GM12878 (cell line): ENCODE measurements around the gene SIPA1. TPM values are rescaled to one million over a fixed set of nuclear protein-coding genes. Genes with fewer than 3 reads are reported as not detected.

ENCODE experiments used
- ATAC-seq: fragments of 200-7000 bp; cut with Tn5 transposase; 3 replicates; pipeline ENCODE4 v1.9.1; 2020; ENCODE audit warnings: mild to moderate bottlenecking, moderate library complexity
- BruUV-seq: library from RNA; stranded (reverse); fragments of 400-500 nt; replicated peaks from 2 replicates; lab custom pipeline; 2021; lab: Mats Ljungman, UMichigan
- CTCF ChIA-PET: fragments of 300-600 bp; sonication (Branson Sonifier 250); formaldehyde crosslinking; extraction: SDS; loops from one replicate; lab custom pipeline; 2021; ENCODE audit warnings: inconsistent platforms; lab: Yijun Ruan, JAX
- POLR2A ChIA-PET: fragments of 350-600 bp; formaldehyde crosslinking; extraction: SDS; loops from one replicate; lab custom pipeline; 2021; ENCODE audit warnings: inconsistent platforms; lab: Charles Lee
- RAD21 ChIA-PET: fragments of 300-600 bp; sonication (Branson Sonifier 250); formaldehyde crosslinking; loops from one replicate; lab custom pipeline; 2023; ENCODE audit warnings: antibody characterized with exemption; ENCODE audit not compliant: unreplicated experiment; lab: Charles Lee
- SMC1A ChIA-PET: fragments of 300-600 bp; sonication (Branson Sonifier 250); formaldehyde crosslinking; loops from one replicate; lab custom pipeline; 2023; ENCODE audit not compliant: unreplicated experiment, uncharacterized antibody; lab: Charles Lee
- DNase-seq: peaks from one replicate; pipeline ENCODE4 v3.0.0-alpha.2; 2011; ENCODE audit warnings: low read depth, low spot score
- FAIRE-seq: peaks from 3 replicates; lab custom pipeline; 2011; peaks lifted over from hg19 to GRCh38; lab: Jason Lieb, UNC
- H2AFZ ChIP-seq: 2 replicates; pipeline ENCODE4 v1.6.0; 2011; ENCODE audit warnings: low read depth, low read length, control low read depth; ENCODE audit not compliant: control insufficient read depth
- H3K27ac ChIP-seq: 2 replicates; pipeline ENCODE4 v1.5.1; 2011; ENCODE audit warnings: control low read depth; ENCODE audit not compliant: control insufficient read depth, insufficient read depth
- H3K27me3 ChIP-seq, 2 experiments: replicated peaks in 1 of 2; 2 replicates each; pipeline versions ENCODE4 v1.6.0 to v1.6.1; 2011; ENCODE audit warnings: low read length in 1 of 2; ENCODE audit not compliant: control insufficient read depth in 2 of 2, insufficient read depth in 2 of 2
- H3K36me3 ChIP-seq, 2 experiments: 2 replicates each; pipeline ENCODE4 v1.5.1; 2011; ENCODE audit warnings: low read length in 1 of 2; ENCODE audit not compliant: control insufficient read depth in 2 of 2, insufficient read depth in 2 of 2
- H3K4me1 ChIP-seq: 2 replicates; pipeline ENCODE4 v1.6.1; 2011; ENCODE audit warnings: mild to moderate bottlenecking, low read length, moderate library complexity, mixed read lengths; ENCODE audit not compliant: control insufficient read depth, insufficient read depth
- H3K4me2 ChIP-seq: 2 replicates; pipeline ENCODE4 v1.6.0; 2011; ENCODE audit warnings: control low read depth; ENCODE audit not compliant: control insufficient read depth, insufficient read depth
- H3K4me3 ChIP-seq: fragments of 200-600 bp; sonication (generic); 2 replicates; pipeline ENCODE4 v1.5.1; 2016
- H3K79me2 ChIP-seq: 2 replicates; pipeline ENCODE4 v1.6.0; 2011; ENCODE audit warnings: low read length; ENCODE audit not compliant: control insufficient read depth, insufficient read depth
- H3K9ac ChIP-seq: 2 replicates; pipeline ENCODE4 v1.8.0; 2011; ENCODE audit warnings: low read length, control low read depth, mixed read lengths; ENCODE audit not compliant: control insufficient read depth, insufficient read depth
- H3K9me3 ChIP-seq: replicated peaks from 3 replicates; pipeline ENCODE4 v1.5.1; 2011; ENCODE audit warnings: mild to moderate bottlenecking, low read length; ENCODE audit not compliant: control insufficient read depth, insufficient read depth
- H4K20me1 ChIP-seq: 2 replicates; pipeline ENCODE4 v1.6.0; 2011; ENCODE audit not compliant: control insufficient read depth, insufficient read depth
- POLR2A ChIP-seq: IDR thresholded peaks from 2 replicates; pipeline ENCODE4 v1.6.1; 2011; ENCODE audit warnings: low read depth, mild to moderate bottlenecking, low read length
- ZNF687 ChIP-seq: fragments of 450-650 bp; IDR thresholded peaks from 2 replicates; pipeline ENCODE4 v1.6.1; 2017; ENCODE audit warnings: mild to moderate bottlenecking, moderate library complexity
- WGBS: methylation state at CpG from one replicate; pipeline ENCODE4 v1.1.6; 2016; ENCODE audit warnings: low lambda C conversion rate; ENCODE audit not compliant: insufficient replicate concordance, insufficient coverage; ENCODE audit errors: missing lambda C conversion rate; 5-methylcytosine and 5-hydroxymethylcytosine counted together
- in situ Hi-C: fragments of 300-500 bp; cut with MboI; formaldehyde crosslinking; loops from 9 replicates; pipeline ENCODE4 v1.14.3; 2018; ENCODE audit warnings: mixed read lengths
- intact Hi-C: fragments of 100-400 bp; cut with micrococcal nuclease; formaldehyde crosslinking; loops from one replicate; pipeline ENCODE4 v1.14.2; 2022; ENCODE audit not compliant: unreplicated experiment
- polyA plus RNA-seq, 11 experiments: library from polyadenylated mRNA; depleted of rRNA in 4 of 11; unstranded in 6 of 11; stranded (reverse) in 5 of 11; fragments of >200 nt; fragmentation: Nextera tagmentation in 4 of 11; fragmentation: Illumina TruSeq in 1 of 11; extraction: Ambion mirVana in 4 of 11; extraction: Trizol in 1 of 11; gene quantifications; 1 replicate in 1 of 11; 2 replicates in 10 of 11; pipeline versions ENCODE4 v1.2.1 to v1.2.3, GENCODE V29; 2011 to 2016; ENCODE audit warnings: inconsistent platforms in 2 of 11, missing spikeins in 2 of 11, low read depth in 1 of 11
- total RNA-seq, 4 experiments: library from RNA; depleted of rRNA in 3 of 4; stranded (reverse); fragments of >200 nt in 3 of 4; fragmentation: Illumina TruSeq in 1 of 4; extraction: Trizol in 1 of 4; gene quantifications; 2 replicates each; pipeline versions ENCODE4 v1.2.1 to v1.2.3, GENCODE V29; 2013 to 2021

Gene SIPA1
- total and polyA plus RNA-seq, 10 of the 15 experiments (the other 5 are each of a cell fraction or from before 2014, with no cell fraction given), result 1.0 to 139 (median 33.4) TPM

- WGBS, result 87% methylated on average over 16 of the region's 16 CpGs
- FAIRE-seq, result no peak
- H3K36me3 ChIP-seq, result peaks cover 0 to 3% of the 10 kb centered on the region in 2 experiments; a peak in 3 of 4 replicates
- TF ChIP-seq POLR2A (peak; percentile 38), ZNF687 (no peak)
- no peak overlapping the region for H3K4me3 ChIP-seq
- no peak overlapping the region for H2AFZ ChIP-seq
- no peaks in the 10 kb centered on the region for H3K79me2 ChIP-seq
- H3K27me3 ChIP-seq, result no peaks in the 10 kb centered on the region
- no TSS peak for BruUV-seq
- DNase-seq, result no peak
- ChIA-PET RAD21 (no interaction called here), SMC1A (interaction anchor here (1.8 kb wide), 1 partner anchor 9 kb away, joined by 7 read pairs; no protein-coding TSS in a partner anchor), CTCF (interaction anchor here (1.5 kb wide), 1 partner anchor 25 kb away, joined by 6 read pairs; no protein-coding TSS in a partner anchor), POLR2A (interaction anchor here (1.5 kb wide), 1 partner anchor 14 kb away, joined by 3 read pairs; no protein-coding TSS in a partner anchor)
- H3K4me2 ChIP-seq, result no peak overlapping the region
- no peak overlapping the region for H3K9ac ChIP-seq
- H3K27ac ChIP-seq, result no peak overlapping the region
- ATAC-seq, result no peak
- in situ Hi-C loops (no loop called here), intact Hi-C loops (no loop called here)
- no peaks in the 10 kb centered on the region for H4K20me1 ChIP-seq
- H3K9me3 ChIP-seq, result no peaks in the 10 kb centered on the region
- H3K4me1 ChIP-seq, result no peaks in the 10 kb centered on the region
Observed at GRCh38 chr11:65598258-65598699, 39.6 kb upstream of the SIPA1 start.
